OCI-LY3 (cell line): ENCODE measurements around the gene ACACB.

Source experiments
- EZH2phosphoT487 ChIP-seq: fragments of 200-600 bp; shearing (Covaris generic); IDR thresholded peaks from 2 replicates; pipeline ENCODE4 v1.6.1; 2018; ENCODE audit warnings: antibody characterized with exemption, mixed run types, low read depth
- TF ChIP-seq, protein P1 (sequence below): fragments of 200-600, 300-600 bp; sonication (generic); IDR thresholded peaks from 2 replicates; pipeline ENCODE4 v1.5.1; 2014; ENCODE audit warnings: antibody characterized with exemption, low read length, low read depth

DNA sequence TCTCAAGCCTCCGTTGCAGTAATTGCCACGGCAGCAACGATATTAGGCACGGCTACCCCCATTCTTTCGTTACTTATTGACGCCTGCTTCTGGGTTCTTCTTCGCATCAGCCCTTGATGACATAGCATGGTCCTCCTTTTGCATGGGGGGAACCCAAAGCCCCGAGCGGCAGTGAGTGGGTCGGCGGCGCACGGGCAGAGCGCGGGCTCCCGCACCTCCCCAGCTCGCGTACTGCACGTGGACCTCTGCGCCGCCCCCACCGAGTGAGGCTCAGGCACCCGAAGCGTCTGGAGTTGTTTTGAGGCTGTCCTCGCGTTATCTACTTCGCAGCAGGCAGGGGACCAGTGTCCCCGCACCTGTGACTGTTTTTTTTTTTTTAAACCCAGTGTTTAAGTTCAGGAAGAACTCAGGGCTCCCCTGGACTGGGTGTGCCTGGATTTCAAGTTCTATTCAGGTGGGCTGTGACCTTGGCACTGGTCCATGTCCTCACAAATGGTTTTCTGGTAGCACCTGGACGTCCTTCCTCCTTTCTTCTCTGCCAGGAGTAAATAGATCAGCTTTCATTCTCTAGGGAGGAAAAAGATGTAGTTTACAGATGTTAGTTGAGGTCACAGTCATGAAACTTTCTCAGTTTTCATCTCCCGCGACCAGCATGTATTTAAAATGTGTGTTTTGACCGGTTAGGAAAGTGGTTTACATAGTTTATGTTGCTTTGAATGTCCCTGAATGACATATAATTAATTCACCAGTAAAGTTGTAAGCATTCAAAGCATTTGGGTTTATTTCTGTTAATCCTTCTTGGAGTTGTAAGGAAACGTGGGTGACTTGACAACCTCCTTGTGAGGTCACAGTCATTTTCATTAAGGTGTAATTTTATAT, 194.1 kb downstream of the ACACB start:
- TF ChIP-seq, protein P1, sequence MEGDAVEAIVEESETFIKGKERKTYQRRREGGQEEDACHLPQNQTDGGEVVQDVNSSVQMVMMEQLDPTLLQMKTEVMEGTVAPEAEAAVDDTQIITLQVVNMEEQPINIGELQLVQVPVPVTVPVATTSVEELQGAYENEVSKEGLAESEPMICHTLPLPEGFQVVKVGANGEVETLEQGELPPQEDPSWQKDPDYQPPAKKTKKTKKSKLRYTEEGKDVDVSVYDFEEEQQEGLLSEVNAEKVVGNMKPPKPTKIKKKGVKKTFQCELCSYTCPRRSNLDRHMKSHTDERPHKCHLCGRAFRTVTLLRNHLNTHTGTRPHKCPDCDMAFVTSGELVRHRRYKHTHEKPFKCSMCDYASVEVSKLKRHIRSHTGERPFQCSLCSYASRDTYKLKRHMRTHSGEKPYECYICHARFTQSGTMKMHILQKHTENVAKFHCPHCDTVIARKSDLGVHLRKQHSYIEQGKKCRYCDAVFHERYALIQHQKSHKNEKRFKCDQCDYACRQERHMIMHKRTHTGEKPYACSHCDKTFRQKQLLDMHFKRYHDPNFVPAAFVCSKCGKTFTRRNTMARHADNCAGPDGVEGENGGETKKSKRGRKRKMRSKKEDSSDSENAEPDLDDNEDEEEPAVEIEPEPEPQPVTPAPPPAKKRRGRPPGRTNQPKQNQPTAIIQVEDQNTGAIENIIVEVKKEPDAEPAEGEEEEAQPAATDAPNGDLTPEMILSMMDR, result no peak
- TF ChIP-seq EZH2phosphoT487, result no peak
